Skeletal muscle tissue (tissue), 4 donors: ENCODE measurements around the gene ALPK3. TPM values are rescaled to one million over a fixed set of nuclear protein-coding genes. Genes with fewer than 3 reads are reported as not detected.
A peak's percentile ranks its signal among the peaks of the same experiment; 100 is the strongest.

Experiments
- H3K27ac ChIP-seq: one replicate; pipeline ENCODE4 v1.7.0; 2013; ENCODE audit warnings: mild to moderate bottlenecking, low read depth, low read length, inconsistent platforms
- H3K27me3 ChIP-seq, 3 donors: one replicate each; pipeline ENCODE4 v1.7.0; 2013; ENCODE audit warnings: low read length in 3 of 3; ENCODE audit not compliant: control insufficient read depth in 3 of 3, insufficient read depth in 3 of 3
- H3K36me3 ChIP-seq, 3 donors: one replicate each; pipeline ENCODE4 v1.7.0; 2013; ENCODE audit warnings: low read length in 3 of 3; ENCODE audit not compliant: control insufficient read depth in 3 of 3, insufficient read depth in 3 of 3
- H3K4me1 ChIP-seq, 3 donors: one replicate each; pipeline ENCODE4 v1.7.0; 2013; ENCODE audit warnings: low read length in 3 of 3, mild to moderate bottlenecking in 3 of 3; ENCODE audit not compliant: control insufficient read depth in 3 of 3, insufficient read depth in 3 of 3
- H3K4me3 ChIP-seq, 3 donors: one replicate each; pipeline ENCODE4 v1.7.0; 2013; ENCODE audit warnings: low read length in 3 of 3
- H3K9ac ChIP-seq, 3 donors: one replicate each; pipeline ENCODE4 v1.7.0; 2013; ENCODE audit warnings: low read length in 3 of 3, mild to moderate bottlenecking in 3 of 3, moderate library complexity in 2 of 3, low read depth in 1 of 3
- H3K9me3 ChIP-seq, 3 donors: one replicate each; pipeline ENCODE4 v1.7.0; 2013; ENCODE audit warnings: low read length in 3 of 3; ENCODE audit not compliant: control insufficient read depth in 3 of 3
- total RNA-seq: library from RNA; depleted of rRNA; stranded (reverse); fragments of >200 nt; gene quantifications from one replicate; pipeline ENCODE4 v1.2.3, GENCODE V29; 2014
- donor health status: Osteomylitis.

ALPK3 gene
- total RNA-seq, 1 donor from 2014 or later, result 33.4 TPM

DNA sequence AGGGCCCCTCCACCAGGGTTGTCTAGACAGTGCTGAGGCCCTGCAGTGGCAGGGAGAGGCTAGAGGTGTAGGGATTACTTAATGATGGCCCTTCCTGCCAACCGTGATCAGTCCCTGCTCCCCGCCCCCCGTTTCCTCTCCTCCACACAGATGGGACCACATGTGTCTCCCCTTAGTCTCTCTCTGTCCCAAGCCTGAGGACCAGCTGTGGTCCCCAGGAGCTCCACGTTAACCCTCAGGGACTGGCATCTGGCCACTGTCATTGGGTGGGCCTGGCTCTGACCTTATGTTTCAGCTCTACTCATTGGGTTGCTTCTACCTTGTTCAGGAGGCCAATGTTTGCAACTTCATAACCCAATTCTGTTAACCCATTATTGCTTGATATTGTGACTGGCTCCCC is 6.0 kb upstream of the ALPK3 start:
- peaks cover 4 to 12% (median 8%) of the 10 kb centered on the region in 3 donors for H3K4me1 ChIP-seq
- H3K4me3 ChIP-seq, result no peak overlapping the region
- no peaks in the 10 kb centered on the region for H3K27me3 ChIP-seq
- peaks cover 0 to under 1% (median 0%) of the 10 kb centered on the region in 3 donors for H3K36me3 ChIP-seq
- H3K27ac ChIP-seq, result no peak overlapping the region
- no peak overlapping the region for H3K9ac ChIP-seq
- H3K9me3 ChIP-seq, result no peaks in the 10 kb centered on the region

DNA sequence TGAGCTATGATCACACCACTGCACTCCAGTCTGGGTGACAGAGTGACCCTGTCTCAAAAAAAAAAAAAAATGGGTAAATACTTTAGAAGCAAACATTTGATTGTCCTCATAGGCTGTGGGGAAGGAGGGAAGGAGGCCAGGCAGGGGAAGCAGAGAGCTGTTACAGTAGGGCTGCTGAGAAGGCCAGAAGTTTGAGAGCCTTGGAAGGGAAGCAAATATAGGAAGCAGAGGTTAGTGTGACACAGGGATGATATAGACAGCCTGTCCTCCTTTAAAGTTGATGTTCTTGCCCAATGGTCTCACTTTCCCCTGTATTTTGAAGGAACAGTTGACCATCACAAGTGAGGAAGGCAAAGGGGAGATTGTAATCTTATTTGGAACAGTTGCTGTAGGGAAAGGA is 5.3 kb upstream of the ALPK3 start:
- peaks cover 7 to 16% (median 12%) of the 10 kb centered on the region in 3 donors for H3K4me1 ChIP-seq
- H3K36me3 ChIP-seq, result no peaks in the 10 kb centered on the region
- no peaks in the 10 kb centered on the region for H3K27me3 ChIP-seq
- H3K4me3 ChIP-seq, result no peak overlapping the region
- no peaks in the 10 kb centered on the region for H3K9me3 ChIP-seq
- H3K9ac ChIP-seq, result no peak overlapping the region
- no peak overlapping the region for H3K27ac ChIP-seq

- Histone ChIP-seq H3K4me1 (peaks cover 9 to 21% (median 17%) of the 10 kb centered on the region in 3 donors), H3K9me3 (no peaks in the 10 kb centered on the region), H3K27ac (no peak overlapping the region), H3K27me3 (no peaks in the 10 kb centered on the region), H3K36me3 (peaks cover 0 to 2% (median 0%) of the 10 kb centered on the region in 3 donors), H3K9ac (no peak overlapping the region), H3K4me3 (no peak overlapping the region)
Measured at GRCh38 chr15:84812842-84813241, 4.3 kb upstream of the ALPK3 start.

DNA sequence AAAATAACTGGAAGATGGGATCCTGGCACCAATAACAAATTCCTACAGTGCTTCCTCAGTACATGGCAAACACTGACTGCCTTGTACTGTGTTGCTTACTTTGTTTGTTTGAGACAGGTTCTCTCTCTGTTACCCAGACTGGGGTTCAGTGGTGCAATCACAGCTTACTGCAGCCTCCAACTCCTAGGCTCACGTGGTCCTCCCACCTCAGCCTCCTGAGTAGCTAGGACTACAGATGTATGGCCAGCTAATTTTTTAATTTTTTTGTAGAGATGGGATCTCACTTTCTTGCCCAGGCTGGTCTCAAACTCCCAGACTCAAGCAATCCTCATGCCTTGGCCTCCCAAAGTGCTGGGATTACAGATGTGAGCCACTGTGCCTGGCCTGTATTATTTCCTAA is 3.7 kb upstream of the ALPK3 start:
- H3K36me3 ChIP-seq, result peaks cover 0 to 4% (median 0%) of the 10 kb centered on the region in 3 donors
- H3K9me3 ChIP-seq, result no peaks in the 10 kb centered on the region
- no peak overlapping the region for H3K9ac ChIP-seq
- no peak overlapping the region for H3K27ac ChIP-seq
- H3K27me3 ChIP-seq, result no peaks in the 10 kb centered on the region
- no peak overlapping the region for H3K4me3 ChIP-seq
- peaks cover 13 to 21% (median 18%) of the 10 kb centered on the region in 3 donors for H3K4me1 ChIP-seq

DNA sequence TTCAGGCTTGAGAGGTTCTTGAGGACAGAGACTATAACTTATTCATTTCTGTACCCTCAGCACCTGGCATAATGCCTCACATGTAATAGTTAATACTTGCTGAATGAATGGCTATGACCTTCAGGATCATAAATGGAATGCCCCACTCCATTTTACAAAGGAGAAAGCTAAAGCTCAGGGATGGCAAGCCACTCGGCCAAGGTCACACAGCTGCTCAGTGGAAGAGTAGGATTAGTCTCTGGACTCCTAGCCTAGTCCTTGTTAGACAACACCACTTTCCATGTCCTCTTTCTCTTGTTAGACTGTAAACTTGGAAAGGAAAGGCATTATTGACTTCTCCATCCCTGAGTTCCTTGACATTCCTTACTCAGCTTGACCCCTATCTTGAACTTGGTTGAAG is 3.2 kb upstream of the ALPK3 start:
- no peak overlapping the region for H3K9ac ChIP-seq
- no peak overlapping the region for H3K4me3 ChIP-seq
- H3K4me1 ChIP-seq, result peaks cover 18 to 25% (median 23%) of the 10 kb centered on the region in 3 donors
- H3K27me3 ChIP-seq, result no peaks in the 10 kb centered on the region
- peaks cover 0 to 4% (median 0%) of the 10 kb centered on the region in 3 donors for H3K36me3 ChIP-seq
- no peak overlapping the region for H3K27ac ChIP-seq
- H3K9me3 ChIP-seq, result no peaks in the 10 kb centered on the region

DNA sequence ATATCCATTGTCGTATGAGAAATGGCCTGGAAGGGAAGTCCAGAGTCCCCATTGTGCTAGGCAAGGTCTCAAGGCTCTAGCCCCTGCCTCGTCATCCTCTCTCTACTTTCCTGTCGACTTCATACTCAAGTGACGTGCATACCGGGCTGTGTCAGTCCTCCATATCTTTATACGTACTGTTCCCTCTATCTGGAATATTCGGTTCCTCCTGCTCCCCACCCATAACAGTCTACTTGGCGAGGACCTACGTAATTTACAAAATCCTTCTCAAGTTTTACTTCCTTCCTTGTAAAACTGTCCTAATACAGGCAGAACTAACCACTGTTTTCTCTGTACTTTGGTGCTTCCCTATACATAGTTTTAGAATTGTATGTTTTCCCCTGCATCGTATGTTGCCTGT is 2.2 kb upstream of the ALPK3 start:
- peaks cover 0 to 7% (median 0%) of the 10 kb centered on the region in 3 donors for H3K36me3 ChIP-seq
- H3K9ac ChIP-seq, result no peak overlapping the region
- no peaks in the 10 kb centered on the region for H3K9me3 ChIP-seq
- H3K4me3 ChIP-seq, result no peak overlapping the region
- peaks cover 28 to 33% (median 32%) of the 10 kb centered on the region in 3 donors for H3K4me1 ChIP-seq
- no peaks in the 10 kb centered on the region for H3K27me3 ChIP-seq
- no peak overlapping the region for H3K27ac ChIP-seq

DNA sequence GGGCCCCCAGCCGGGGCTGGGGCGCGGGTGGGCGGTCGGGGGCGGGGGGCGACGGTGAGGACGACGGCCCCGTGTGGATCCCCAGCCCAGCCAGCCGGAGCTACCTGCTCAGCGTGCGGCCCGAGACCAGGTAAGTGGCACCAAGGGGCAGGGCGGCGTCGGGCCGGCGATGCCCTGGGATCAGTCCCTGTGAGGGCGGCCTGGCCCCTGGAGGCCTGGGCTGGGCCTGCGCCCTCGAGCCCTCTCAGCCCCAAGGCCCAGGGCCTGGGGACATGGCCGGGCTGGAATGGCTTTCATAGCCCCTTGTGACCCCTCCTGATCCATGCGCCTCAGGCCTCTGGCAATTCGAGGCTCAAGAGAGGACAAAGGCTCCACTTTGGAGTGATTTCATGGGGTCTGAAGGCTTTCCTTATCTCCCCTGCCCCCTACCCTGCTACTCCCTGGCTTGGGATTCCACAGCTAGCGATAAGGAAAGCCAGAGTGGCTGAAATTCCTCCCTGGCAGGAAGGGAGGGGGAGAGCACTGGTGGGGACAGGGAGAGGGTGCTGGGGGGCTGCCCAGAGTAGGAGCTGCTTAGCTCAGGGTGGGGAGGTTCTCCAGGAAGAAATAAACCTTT is 418 bp downstream of the ALPK3 start:
- H3K9me3 ChIP-seq, result no peaks in the 10 kb centered on the region
- H3K27ac ChIP-seq, result peak overlapping the region; percentile 100
- no peaks in the 10 kb centered on the region for H3K27me3 ChIP-seq
- peak overlapping the region; percentile 83 to 94 (median 92) for H3K4me3 ChIP-seq
- H3K36me3 ChIP-seq, result peaks cover 3 to 19% (median 13%) of the 10 kb centered on the region in 3 donors
- peak overlapping the region; percentile 98 to 100 (median 100) for H3K9ac ChIP-seq
- H3K4me1 ChIP-seq, result peaks cover 50 to 53% (median 52%) of the 10 kb centered on the region in 3 donors

- Histone ChIP-seq H3K27ac (peak overlapping the region; percentile 100), H3K27me3 (no peaks in the 10 kb centered on the region), H3K9ac (peak overlapping the region; percentile 98 to 100 (median 100)), H3K4me3 (peak overlapping the region; percentile 83 to 94 (median 92)), H3K36me3 (peaks cover 3 to 23% (median 13%) of the 10 kb centered on the region in 3 donors), H3K4me1 (peaks cover 60 to 62% (median 61%) of the 10 kb centered on the region in 3 donors), H3K9me3 (no peaks in the 10 kb centered on the region)
Measured at GRCh38 chr15:84818261-84819131, 1.3 kb downstream of the ALPK3 start.

DNA sequence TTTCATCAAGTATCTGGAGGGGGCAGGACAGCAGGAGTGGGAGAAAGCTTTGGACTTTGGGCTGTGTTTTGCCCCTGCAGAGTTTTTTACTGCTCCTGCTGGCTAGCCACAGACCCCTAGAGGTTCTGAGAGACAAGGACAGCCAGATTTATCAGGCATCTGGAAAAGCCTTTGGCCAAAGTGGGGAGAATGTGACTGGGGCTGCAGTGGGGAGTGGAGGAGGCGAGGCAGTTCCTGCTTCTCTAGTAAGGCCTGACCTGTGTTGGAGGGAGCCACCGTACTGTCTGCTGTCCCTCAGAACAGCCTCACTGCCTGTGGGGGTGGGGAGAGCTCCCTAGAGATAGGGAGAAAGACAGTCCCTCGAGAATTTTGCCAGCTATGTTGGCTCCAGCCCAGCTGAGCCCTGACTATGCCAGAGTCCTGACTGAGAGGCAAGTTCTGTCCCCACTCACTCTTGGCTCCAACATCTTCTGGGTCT is 2.2 kb downstream of the ALPK3 start:
- Histone ChIP-seq H3K9me3 (no peaks in the 10 kb centered on the region), H3K4me3 (peak overlapping the region; percentile 83 to 94 (median 92)), H3K36me3 (peaks cover 3 to 24% (median 17%) of the 10 kb centered on the region in 3 donors), H3K27me3 (no peaks in the 10 kb centered on the region), H3K27ac (peak overlapping the region; percentile 100), H3K9ac (peak overlapping the region; percentile 98 to 100 (median 100)), H3K4me1 (peaks cover 68 to 70% (median 69%) of the 10 kb centered on the region in 3 donors)
